ENCODE results near the gene GLI3.

GLI3 gene

DNA sequence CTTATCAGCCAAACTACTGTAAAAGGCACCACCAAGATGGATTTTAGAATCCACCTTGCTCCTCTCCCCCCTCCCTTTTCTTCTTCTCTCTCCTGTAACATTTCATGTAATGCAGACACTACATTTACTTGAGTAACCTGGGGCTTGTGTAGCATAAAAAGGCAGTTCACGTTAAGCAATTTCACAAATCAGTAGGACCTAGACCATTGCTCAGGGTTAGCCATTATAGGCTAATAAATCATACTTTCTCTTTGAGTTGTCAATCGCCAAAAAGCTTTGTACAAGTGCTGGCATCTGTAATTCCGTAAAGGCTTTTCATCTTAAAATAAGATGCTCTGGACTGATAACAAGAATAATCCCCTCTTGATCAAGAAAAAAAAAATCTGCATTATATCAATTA, 224.7 kb downstream of the GLI3 start:
- no peak for DNase-seq (ENCODE audit: extremely low spot score)
- ChIA-PET POLR2A (no interaction called here), CTCF (no interaction called here)
- TF ChIP-seq, protein P1, sequence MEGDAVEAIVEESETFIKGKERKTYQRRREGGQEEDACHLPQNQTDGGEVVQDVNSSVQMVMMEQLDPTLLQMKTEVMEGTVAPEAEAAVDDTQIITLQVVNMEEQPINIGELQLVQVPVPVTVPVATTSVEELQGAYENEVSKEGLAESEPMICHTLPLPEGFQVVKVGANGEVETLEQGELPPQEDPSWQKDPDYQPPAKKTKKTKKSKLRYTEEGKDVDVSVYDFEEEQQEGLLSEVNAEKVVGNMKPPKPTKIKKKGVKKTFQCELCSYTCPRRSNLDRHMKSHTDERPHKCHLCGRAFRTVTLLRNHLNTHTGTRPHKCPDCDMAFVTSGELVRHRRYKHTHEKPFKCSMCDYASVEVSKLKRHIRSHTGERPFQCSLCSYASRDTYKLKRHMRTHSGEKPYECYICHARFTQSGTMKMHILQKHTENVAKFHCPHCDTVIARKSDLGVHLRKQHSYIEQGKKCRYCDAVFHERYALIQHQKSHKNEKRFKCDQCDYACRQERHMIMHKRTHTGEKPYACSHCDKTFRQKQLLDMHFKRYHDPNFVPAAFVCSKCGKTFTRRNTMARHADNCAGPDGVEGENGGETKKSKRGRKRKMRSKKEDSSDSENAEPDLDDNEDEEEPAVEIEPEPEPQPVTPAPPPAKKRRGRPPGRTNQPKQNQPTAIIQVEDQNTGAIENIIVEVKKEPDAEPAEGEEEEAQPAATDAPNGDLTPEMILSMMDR (IDR thresholded peaks at IDR 0.05; ENCODE audit: control extremely low read depth, extremely low read depth, low read depth, missing control alignments) = no peak

DNA sequence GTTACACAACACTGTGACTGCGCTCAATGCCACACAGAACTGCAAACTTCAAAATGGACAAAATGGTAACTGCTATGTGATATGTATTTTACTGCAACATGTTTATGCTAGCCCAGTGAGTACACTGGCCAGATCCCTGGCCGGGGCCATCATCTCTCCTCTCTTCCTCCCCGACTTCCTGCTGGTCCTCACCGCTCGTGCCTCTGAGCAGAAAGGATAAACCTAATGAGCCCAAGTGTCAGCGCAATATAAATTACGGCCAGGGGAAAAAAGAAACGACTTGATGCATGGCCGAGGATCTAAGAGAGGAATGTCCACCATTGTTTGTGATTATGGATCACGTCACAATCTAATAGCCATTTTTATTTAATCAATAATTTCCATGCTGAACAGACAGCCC, 225.2 kb downstream of the GLI3 start:
- DNase-seq (ENCODE audit: extremely low spot score) = no peak
- TF ChIP-seq, protein P1 (IDR thresholded peaks at IDR 0.05; ENCODE audit: control extremely low read depth, extremely low read depth, low read depth, missing control alignments) = no peak
- ChIA-PET CTCF (no interaction called here), POLR2A (no interaction called here)

DNA sequence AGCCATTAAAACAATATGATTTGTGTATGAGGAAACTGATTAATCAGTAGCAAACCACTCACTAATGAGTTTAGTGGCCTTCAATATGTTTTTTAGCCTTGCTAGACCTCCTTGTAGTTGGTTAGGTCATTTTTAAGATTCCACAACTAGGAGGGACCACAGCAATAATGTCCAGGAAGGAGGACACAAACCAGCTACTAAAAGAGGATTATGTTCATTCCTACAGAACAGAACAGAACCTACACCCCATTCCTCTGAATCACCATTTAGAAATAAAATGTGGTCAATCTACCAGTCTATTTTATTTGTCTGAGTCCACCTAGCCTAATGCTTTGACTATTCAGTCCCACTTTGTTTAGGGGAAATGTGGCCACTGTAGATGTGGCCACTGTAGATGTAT, 226.3 kb downstream of the GLI3 start:
- TF ChIP-seq, protein P1 (IDR thresholded peaks at IDR 0.05; ENCODE audit: control extremely low read depth, extremely low read depth, low read depth, missing control alignments) = no peak
- CTCF ChIA-PET = interaction anchor here (1.1 kb wide), 1 partner anchor 31 kb away, joined by 4 read pairs; no protein-coding TSS in a partner anchor
- no peak for DNase-seq (ENCODE audit: extremely low spot score)
- POLR2A ChIA-PET = no interaction called here

DNA sequence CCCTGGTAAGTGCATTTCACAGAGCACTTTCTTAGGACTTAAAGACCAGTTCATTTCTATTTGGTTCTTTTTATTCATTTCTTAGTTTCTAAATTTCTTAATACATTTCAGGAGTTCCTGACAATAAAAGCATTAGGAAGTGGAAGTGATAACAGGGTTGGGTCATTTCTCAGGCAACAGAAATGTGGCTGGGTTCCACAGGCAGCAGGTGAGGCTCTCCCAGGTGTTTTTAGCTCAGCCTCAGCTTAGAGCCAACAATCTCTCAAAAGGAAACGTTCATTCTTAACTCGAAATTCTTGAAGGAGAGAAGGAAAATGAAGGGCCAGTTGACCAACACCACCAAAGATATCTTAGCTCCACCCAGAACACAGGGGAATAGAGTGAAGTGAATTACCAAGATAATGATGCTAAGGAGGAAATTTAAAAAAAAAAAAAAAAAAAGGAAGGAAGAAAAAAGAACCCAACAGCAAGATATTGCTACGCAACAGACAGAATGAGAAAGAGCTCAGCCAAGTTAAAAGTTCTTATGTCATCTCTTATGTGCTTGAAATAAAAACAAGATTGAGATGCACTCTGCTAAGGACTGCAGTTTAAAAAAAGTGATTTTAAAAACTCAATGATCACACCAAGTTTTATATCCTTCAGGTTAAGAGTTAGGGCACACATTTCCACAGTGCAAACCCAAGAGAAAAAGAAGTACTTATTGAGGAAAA, 230.1 kb downstream of the GLI3 start:
- TF ChIP-seq, protein P1 (IDR thresholded peaks at IDR 0.05; ENCODE audit: control extremely low read depth, extremely low read depth, low read depth, missing control alignments) = no peak
- CTCF ChIA-PET = interaction anchor here (1.5 kb wide), 1 partner anchor 64 kb away, joined by 4 read pairs; no protein-coding TSS in a partner anchor
- DNase-seq (ENCODE audit: extremely low spot score) = no peak
- POLR2A ChIA-PET = no interaction called here

DNA sequence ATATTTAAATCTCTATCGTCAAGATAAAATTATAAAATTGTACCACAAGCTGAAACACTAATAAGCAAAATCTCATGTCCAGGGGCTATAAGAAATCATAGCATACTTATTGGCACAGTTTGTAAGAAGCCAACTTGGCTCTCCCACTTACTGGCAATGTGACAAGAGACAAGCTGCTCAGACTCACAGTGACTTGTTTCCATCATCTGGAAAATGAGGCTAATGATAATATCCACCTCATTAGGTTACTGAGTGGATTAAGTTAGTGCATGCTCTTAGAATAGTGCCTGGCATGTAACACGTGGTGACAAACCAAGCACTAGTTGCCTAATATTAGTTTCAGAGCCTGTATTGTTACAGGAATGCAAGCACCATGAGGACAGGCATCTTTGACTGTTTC, 234.4 kb downstream of the GLI3 start:
- TF ChIP-seq, protein P1 (IDR thresholded peaks at IDR 0.05; ENCODE audit: control extremely low read depth, extremely low read depth, low read depth, missing control alignments) = no peak
- DNase-seq (ENCODE audit: extremely low spot score) = no peak
- CTCF ChIA-PET = interaction anchor here (0.6 to 1.0 kb wide), 2 partner anchors 16 to 961 kb away, joined by 3 read pairs; no protein-coding TSS in a partner anchor
- POLR2A ChIA-PET = no interaction called here

DNA sequence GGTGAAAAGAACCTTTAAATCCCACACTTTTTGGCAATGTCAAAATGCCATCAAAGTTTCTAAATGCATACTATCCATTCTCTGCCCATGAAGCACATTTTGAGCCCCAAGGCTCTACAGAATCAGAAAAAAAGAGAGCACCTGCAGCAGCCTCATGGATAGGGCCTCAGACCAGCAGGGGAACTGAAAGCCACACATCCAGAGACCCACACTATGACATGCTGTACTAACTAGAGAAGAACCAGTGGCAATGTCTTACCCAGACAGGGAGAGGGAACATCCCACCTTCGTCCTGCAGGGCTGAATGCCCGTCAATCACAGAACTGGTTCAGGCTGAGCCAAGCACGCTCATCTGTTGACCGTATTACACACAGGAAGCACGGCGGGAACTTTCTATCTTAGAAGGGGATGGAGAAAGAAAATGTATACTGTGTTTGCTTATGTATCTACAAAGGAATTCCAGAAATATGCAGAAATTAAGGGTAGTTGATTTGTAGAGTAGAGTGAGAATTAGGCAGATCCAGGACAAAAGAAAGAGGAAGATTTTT, 237.2 kb downstream of the GLI3 start:
- POLR2A ChIA-PET = no interaction called here
- DNase-seq (ENCODE audit: extremely low spot score) = no peak
- TF ChIP-seq, protein P1 (IDR thresholded peaks at IDR 0.05; ENCODE audit: control extremely low read depth, extremely low read depth, low read depth, missing control alignments) = no peak
- CTCF ChIA-PET = no interaction called here

All from GM10248 (cell line).